Measurements from ENCODE around the gene ATRX.

GRCh38 chrX:77719388-77719787, 66.6 kb downstream of the ATRX start:
- TF ChIP-seq POLR2AphosphoS5 (IDR thresholded peaks at IDR 0.05; ENCODE audit: low read depth, low read length): no peak
- TF ChIP-seq POLR2A (IDR thresholded peaks at IDR 0.05; ENCODE audit: low read depth, low read length): no peak
- TF ChIP-seq TAF1 (IDR thresholded peaks at IDR 0.05; ENCODE audit: low read depth, low read length): no peak
- TF ChIP-seq POU2F2 (IDR thresholded peaks at IDR 0.05; ENCODE audit: low read depth, low read length): no peak
- TF ChIP-seq PAX5 (IDR thresholded peaks at IDR 0.05; ENCODE audit: insufficient read depth, low read length, severe bottlenecking): no peak
- no peak for TF ChIP-seq SPI1 (IDR thresholded peaks at IDR 0.05; ENCODE audit: low read depth, low read length)
